Gastrocnemius medialis (tissue), 4 donors: ENCODE measurements around the gene SRPX.

Experiments
- CTCF ChIP-seq, 5 experiments: fragments of 450-650 bp in 3 of 5; fragments of 200-600 bp in 2 of 5; sonication (generic) in 2 of 5; IDR thresholded peaks in 4 of 5; conservative IDR thresholded peaks in 1 of 5; 1 replicate in 4 of 5; 2 replicates in 1 of 5; pipeline ENCODE4 v1.5.1; 2016 to 2019; ENCODE audit warnings: antibody characterized with exemption in 5 of 5, mild to moderate bottlenecking in 3 of 5, moderate library complexity in 3 of 5
- POLR2A ChIP-seq, 2 donors: fragments of 450-650 bp; IDR thresholded peaks; one replicate each; pipeline ENCODE4 v1.6.1; 2017; ENCODE audit warnings: antibody characterized with exemption in 2 of 2, mild to moderate bottlenecking in 2 of 2, moderate library complexity in 2 of 2

GRCh38 chrX:38192007-38192810, 28.5 kb downstream of the SRPX start:
- TF ChIP-seq CTCF (IDR thresholded peaks at IDR 0.05 in 4 of 5, conservative IDR thresholded peaks at IDR 0.05 in 1 of 5): peak in 2 of 5 experiments; percentile 19
- no peak for TF ChIP-seq POLR2A (IDR thresholded peaks at IDR 0.05)
